GM18870 (cell line): ENCODE measurements around the gene PRRC1.

Experiments
- ATAC-seq: cut with Tn5 transposase; IDR thresholded peaks from one replicate; pipeline ENCODE4 v1.9.1; 2021; ENCODE audit warnings: moderate library complexity; ENCODE audit not compliant: unreplicated experiment

Gene PRRC1

GRCh38 chr5:127574852-127575679, 57.6 kb downstream of the PRRC1 start:
- ATAC-seq = no peak

GRCh38 chr5:127577458-127577857, 60.0 kb downstream of the PRRC1 start:
- ATAC-seq = no peak

GRCh38 chr5:127580731-127581130, 63.3 kb downstream of the PRRC1 start:
- peak; percentile 59 for ATAC-seq

- ATAC-seq = no peak
Observed at GRCh38 chr5:127581450-127581849, 64.0 kb downstream of the PRRC1 start.

GRCh38 chr5:127582773-127583370, 65.4 kb downstream of the PRRC1 start:
- no peak for ATAC-seq

GRCh38 chr5:127583866-127584265, 66.4 kb downstream of the PRRC1 start:
- ATAC-seq = no peak

GRCh38 chr5:127585661-127586060, 68.2 kb downstream of the PRRC1 start:
- ATAC-seq = no peak

- ATAC-seq = peak; percentile 72
Observed at GRCh38 chr5:127586066-127586770, 68.8 kb downstream of the PRRC1 start.

GRCh38 chr5:127586811-127587210, 69.4 kb downstream of the PRRC1 start:
- ATAC-seq = peak; percentile 50

- no peak for ATAC-seq
Observed at GRCh38 chr5:127587246-127587917, 69.9 kb downstream of the PRRC1 start.

GRCh38 chr5:127588368-127588767, 70.9 kb downstream of the PRRC1 start:
- no peak for ATAC-seq

GRCh38 chr5:127589309-127590030, 72.0 kb downstream of the PRRC1 start:
- no peak for ATAC-seq

- ATAC-seq = peak; percentile 45
Observed at GRCh38 chr5:127590156-127590722, 72.8 kb downstream of the PRRC1 start.

- no peak for ATAC-seq
Observed at GRCh38 chr5:127595484-127596368, 78.3 kb downstream of the PRRC1 start.

GRCh38 chr5:127596501-127596900, 79.1 kb downstream of the PRRC1 start:
- ATAC-seq = no peak

- ATAC-seq = no peak
Observed at GRCh38 chr5:127599320-127599719, 81.9 kb downstream of the PRRC1 start.

- no peak for ATAC-seq
Observed at GRCh38 chr5:127599847-127600246, 82.4 kb downstream of the PRRC1 start.

- no peak for ATAC-seq
Observed at GRCh38 chr5:127601111-127601510, 83.7 kb downstream of the PRRC1 start.

GRCh38 chr5:127601601-127602000, 84.2 kb downstream of the PRRC1 start:
- no peak for ATAC-seq
